ENCODE data around the gene PPP2R5C. TPM values are rescaled to one million over a fixed set of nuclear protein-coding genes. Genes with fewer than 3 reads are reported as not detected.
A peak's percentile ranks its signal among the peaks of the same experiment; 100 is the strongest.

Gene PPP2R5C
- total and polyA plus RNA-seq, 9 of the 15 experiments (the other 6 are each of a cell fraction or from before 2014, with no cell fraction given): 284 to 617 (median 395) TPM

DNA sequence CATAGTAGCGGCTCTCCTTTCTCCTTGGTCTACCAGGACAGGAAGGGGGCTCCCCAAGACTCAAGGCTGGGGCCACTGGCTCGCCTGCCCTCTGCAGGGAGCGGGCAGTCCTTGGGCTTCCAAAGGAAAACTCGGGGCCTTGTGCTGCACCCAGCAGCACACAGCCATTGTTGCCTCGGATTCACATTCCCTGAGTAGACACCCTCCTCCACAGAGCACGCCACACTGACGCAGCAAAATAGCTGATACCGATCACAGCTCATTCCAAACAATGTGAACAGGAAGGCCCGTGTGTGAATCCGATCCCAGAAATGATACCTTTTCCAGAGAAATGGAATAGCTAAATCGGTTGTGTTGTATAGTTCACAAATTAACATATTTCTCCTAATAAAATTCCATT is 137.8 kb downstream of the PPP2R5C start (continued):
- TF ChIP-seq CLOCK (CRISPR knock-in tag; IDR thresholded peaks at IDR 0.05; ENCODE audit: borderline replicate concordance) (no peak), GTF2A2 (tag; IDR thresholded peaks at IDR 0.05) (no peak), GMEB1 (CRISPR knock-in tag; IDR thresholded peaks at IDR 0.05) (no peak), BCOR (IDR thresholded peaks at IDR 0.05) (no peak), ZNF217 (CRISPR knock-in tag; IDR thresholded peaks at IDR 0.05) (no peak), EP400 (IDR thresholded peaks at IDR 0.05) (no peak; the same call in none of the 2 replicates), ZFP36 (IDR thresholded peaks at IDR 0.05; ENCODE audit: low read depth, low read length, partially characterized antibody) (no peak), CEBPB (tag; IDR thresholded peaks at IDR 0.05) (no peak), ZBED1 (IDR thresholded peaks at IDR 0.05) (no peak), ZMIZ1 (IDR thresholded peaks at IDR 0.05; ENCODE audit: low read depth in 2 of 2, low read length in 2 of 2) (no peak), ZBTB11 (CRISPR knock-in tag; IDR thresholded peaks at IDR 0.05) (no peak), ZNF592 (IDR thresholded peaks at IDR 0.05) (peak; percentile 85)
